Esophagus muscularis mucosa (tissue), 4 donors: ENCODE measurements around the gene PGD.

ENCODE experiments used
- EP300 ChIP-seq: sonication (generic); formaldehyde crosslinking; IDR thresholded peaks from one replicate; pipeline ENCODE4 v1.6.1; 2017; ENCODE audit warnings: antibody characterized with exemption
- POLR2A ChIP-seq: fragments of 450-650 bp; IDR thresholded peaks from one replicate; pipeline ENCODE4 v1.6.1; 2017; ENCODE audit warnings: antibody characterized with exemption, moderate library complexity, mild to moderate bottlenecking, low read depth
- TF ChIP-seq, protein P1 (sequence below), 3 experiments: fragments of 200-600 bp in 2 of 3; fragments of 450-650 bp in 1 of 3; sonication (generic) in 2 of 3; IDR thresholded peaks; one replicate each; pipeline ENCODE4 v1.5.1; 2017 to 2019; ENCODE audit warnings: antibody characterized with exemption in 3 of 3, mild to moderate bottlenecking in 2 of 3, moderate library complexity in 1 of 3

DNA sequence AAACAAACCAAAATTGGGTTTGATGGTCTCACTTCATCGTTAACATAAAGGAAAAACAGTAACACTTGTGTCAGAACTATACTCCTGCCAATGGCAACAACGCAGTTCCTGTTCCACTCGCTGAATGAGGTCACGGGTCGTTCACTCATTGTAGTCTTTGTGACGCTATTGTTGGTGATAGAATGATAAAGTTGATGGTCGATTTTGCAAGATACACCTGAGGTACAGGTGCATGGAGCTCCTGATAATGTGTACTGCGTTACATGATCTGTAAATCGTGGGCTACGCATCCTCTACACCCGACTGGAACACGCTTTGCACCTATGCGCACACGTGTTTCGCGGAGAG lies 31.0 kb downstream of the PGD start:
- TF ChIP-seq, protein P1, sequence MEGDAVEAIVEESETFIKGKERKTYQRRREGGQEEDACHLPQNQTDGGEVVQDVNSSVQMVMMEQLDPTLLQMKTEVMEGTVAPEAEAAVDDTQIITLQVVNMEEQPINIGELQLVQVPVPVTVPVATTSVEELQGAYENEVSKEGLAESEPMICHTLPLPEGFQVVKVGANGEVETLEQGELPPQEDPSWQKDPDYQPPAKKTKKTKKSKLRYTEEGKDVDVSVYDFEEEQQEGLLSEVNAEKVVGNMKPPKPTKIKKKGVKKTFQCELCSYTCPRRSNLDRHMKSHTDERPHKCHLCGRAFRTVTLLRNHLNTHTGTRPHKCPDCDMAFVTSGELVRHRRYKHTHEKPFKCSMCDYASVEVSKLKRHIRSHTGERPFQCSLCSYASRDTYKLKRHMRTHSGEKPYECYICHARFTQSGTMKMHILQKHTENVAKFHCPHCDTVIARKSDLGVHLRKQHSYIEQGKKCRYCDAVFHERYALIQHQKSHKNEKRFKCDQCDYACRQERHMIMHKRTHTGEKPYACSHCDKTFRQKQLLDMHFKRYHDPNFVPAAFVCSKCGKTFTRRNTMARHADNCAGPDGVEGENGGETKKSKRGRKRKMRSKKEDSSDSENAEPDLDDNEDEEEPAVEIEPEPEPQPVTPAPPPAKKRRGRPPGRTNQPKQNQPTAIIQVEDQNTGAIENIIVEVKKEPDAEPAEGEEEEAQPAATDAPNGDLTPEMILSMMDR (IDR thresholded peaks at IDR 0.05) = no peak
- TF ChIP-seq EP300 = no peak
- TF ChIP-seq POLR2A = no peak
